HepG2 (cell line): ENCODE measurements around the gene DPP6. TPM values are rescaled to one million over a fixed set of nuclear protein-coding genes. Genes with fewer than 3 reads are reported as not detected.

Source experiments
- ATAC-seq: fragments of 200-7000 bp; cut with Tn5 transposase; 3 replicates; pipeline ENCODE4 v1.9.1; 2020; ENCODE audit warnings: mild to moderate bottlenecking, moderate library complexity
- BruUV-seq: library from RNA; stranded (reverse); fragments of 400-500 nt; replicated peaks from 2 replicates; lab custom pipeline; 2021; lab: Mats Ljungman, UMichigan
- CTCF ChIA-PET: fragments of 300-600 bp; formaldehyde crosslinking; extraction: SDS; loops from one replicate; lab custom pipeline; 2021; ENCODE audit warnings: low total read pairs, inconsistent platforms, low intra/inter-chr PET ratio; lab: Yijun Ruan, JAX
- POLR2A ChIA-PET: fragments of 350-600 bp; sonication (Branson Sonifier 250); formaldehyde crosslinking; loops from one replicate; lab custom pipeline; 2020; ENCODE audit warnings: antibody characterized with exemption, inconsistent platforms; lab: Yijun Ruan, JAX
- DNase-seq: peaks from one replicate; pipeline ENCODE4 v3.0.0-alpha.2; 2015; ENCODE audit warnings: low spot score
- FAIRE-seq: peaks from 3 replicates; lab custom pipeline; 2011; peaks lifted over from hg19 to GRCh38; lab: Jason Lieb, UNC
- H2AFZ ChIP-seq: one replicate; pipeline ENCODE4 v1.6.1; 2011; ENCODE audit warnings: low read length, inconsistent platforms
- H3K27ac ChIP-seq: fragments of 300-600 bp; 3 replicates; pipeline ENCODE4 v1.8.0; 2011; ENCODE audit warnings: mixed run types, mild to moderate bottlenecking, mixed read lengths, low read length, inconsistent platforms; ENCODE audit not compliant: insufficient read depth; ENCODE audit errors: extremely low read length
- H3K27me3 ChIP-seq, 2 experiments: fragments of 200-600 bp in 1 of 2; 2 replicates in 1 of 2; 3 replicates in 1 of 2; pipeline versions ENCODE4 v1.6.0 to v1.8.0; 2011; ENCODE audit warnings: low read length in 2 of 2, mild to moderate bottlenecking in 2 of 2, moderate library complexity in 2 of 2, inconsistent platforms in 1 of 2; ENCODE audit not compliant: insufficient read depth in 2 of 2, control insufficient read depth in 1 of 2
- H3K36me3 ChIP-seq, 2 experiments: fragments of 200-600 bp in 1 of 2; replicated peaks in 1 of 2; 2 replicates in 1 of 2; 3 replicates in 1 of 2; pipeline versions ENCODE4 v1.5.1 to v1.8.0; 2011; ENCODE audit warnings: low read length in 2 of 2, inconsistent platforms in 1 of 2; ENCODE audit not compliant: insufficient read depth in 2 of 2, control insufficient read depth in 1 of 2
- H3K4me1 ChIP-seq: 2 replicates; pipeline ENCODE4 v1.5.1; 2012; ENCODE audit warnings: low read length, inconsistent platforms; ENCODE audit not compliant: insufficient read depth
- H3K4me2 ChIP-seq: 2 replicates; pipeline ENCODE4 v1.6.0; 2011; ENCODE audit warnings: low read depth, low read length, inconsistent platforms
- H3K4me3 ChIP-seq, 3 experiments: fragments of 200-600 bp in 1 of 3; sonication (generic), shearing (Covaris generic) in 1 of 3; replicated peaks in 1 of 3; 2 replicates each; pipeline ENCODE4 v1.5.1; 2011 to 2016; ENCODE audit warnings: low read length in 3 of 3, inconsistent platforms in 2 of 3, low read depth in 2 of 3, mild to moderate bottlenecking in 2 of 3, control low read depth in 1 of 3, mixed read lengths in 1 of 3; ENCODE audit not compliant: insufficient read depth in 1 of 3
- H3K79me2 ChIP-seq: one replicate; pipeline ENCODE4 v1.6.1; 2011; ENCODE audit warnings: low read length, inconsistent platforms; ENCODE audit not compliant: insufficient read depth
- H3K9ac ChIP-seq: 2 replicates; pipeline ENCODE4 v1.6.0; 2011; ENCODE audit warnings: mild to moderate bottlenecking, low read depth, low read length, inconsistent platforms; ENCODE audit not compliant: insufficient read depth
- H3K9me3 ChIP-seq: 2 replicates; pipeline ENCODE4 v1.5.1; 2012; ENCODE audit warnings: mild to moderate bottlenecking, low read length
- H4K20me1 ChIP-seq: 2 replicates; pipeline ENCODE4 v1.6.0; 2011; ENCODE audit warnings: inconsistent platforms, mild to moderate bottlenecking, low read length, moderate library complexity; ENCODE audit not compliant: insufficient read depth
- AFF4 ChIP-seq: sonication (generic); formaldehyde crosslinking; IDR thresholded peaks from 2 replicates; pipeline ENCODE4 v1.4.0; 2020; ENCODE audit warnings: missing genetic modification reagents
- DPF2 ChIP-seq: sonication (generic); formaldehyde crosslinking; IDR thresholded peaks from 2 replicates; pipeline ENCODE4 v1.4.0; 2020; ENCODE audit warnings: mild to moderate bottlenecking, low read depth, missing genetic modification reagents, borderline replicate concordance
- FIP1L1 ChIP-seq: fragments of 200-400 bp; formaldehyde crosslinking; IDR thresholded peaks from 2 replicates; pipeline ENCODE4 v1.6.1; 2018; ENCODE audit warnings: low read depth, mild to moderate bottlenecking, low read length, moderate library complexity, borderline replicate concordance; ENCODE audit not compliant: insufficient read depth
- MIER2 ChIP-seq: IDR thresholded peaks from 2 replicates; pipeline ENCODE4 v1.6.1; 2016; ENCODE audit warnings: missing biosample characterization, missing genetic modification reagents
- PHF8 ChIP-seq: sonication (generic); formaldehyde crosslinking; IDR thresholded peaks from 2 replicates; pipeline ENCODE4 v1.5.0; 2020; ENCODE audit warnings: missing genetic modification reagents
- ZNF20 ChIP-seq: sonication (generic); formaldehyde crosslinking; IDR thresholded peaks from 2 replicates; pipeline ENCODE4 v1.4.0; 2020; ENCODE audit warnings: mild to moderate bottlenecking, moderate library complexity, missing genetic modification reagents
- ZNF207 ChIP-seq: fragments of 450-650 bp; IDR thresholded peaks from 2 replicates; pipeline ENCODE4 v1.6.1; 2016; ENCODE audit warnings: antibody characterized with exemption, borderline replicate concordance
- ZNF674 ChIP-seq: sonication (generic); formaldehyde crosslinking; IDR thresholded peaks from 2 replicates; pipeline ENCODE4 v1.5.0; 2020; ENCODE audit warnings: low read depth, mild to moderate bottlenecking, missing genetic modification reagents
- ZNF704 ChIP-seq: sonication (generic); formaldehyde crosslinking; IDR thresholded peaks from 2 replicates; pipeline ENCODE4 v1.8.1; 2023; ENCODE audit warnings: mild to moderate bottlenecking, inconsistent platforms, moderate library complexity, missing genetic modification reagents, borderline replicate concordance
- WGBS: methylation state at CpG from one replicate; pipeline ENCODE4 v1.1.6; 2017; ENCODE audit warnings: low lambda C conversion rate; 5-methylcytosine and 5-hydroxymethylcytosine counted together
- in situ Hi-C: cut with HindIII; loops from 2 replicates; pipeline ENCODE4 v1.10.0; 2017; ENCODE audit warnings: low pct_unique_long_range_greater_than_20kb; ENCODE audit not compliant: extremely low pct_ligation_motif_present
- intact Hi-C: fragments of 100-400 bp; cut with micrococcal nuclease; formaldehyde crosslinking; loops from one replicate; pipeline ENCODE4 v1.10.0; 2022; ENCODE audit not compliant: unreplicated experiment
- polyA plus RNA-seq, 8 experiments: library from polyadenylated mRNA; depleted of rRNA in 3 of 8; stranded (reverse) in 7 of 8; unstranded in 1 of 8; fragments of >200 nt; fragmentation: Illumina TruSeq in 4 of 8; extraction: Trizol in 4 of 8; gene quantifications; 2 replicates each; pipeline versions ENCODE4 v1.2.1 to v1.2.3, GENCODE V29; 2011 to 2016; ENCODE audit warnings: low read depth in 4 of 8, missing spikeins in 1 of 8, mixed read lengths in 1 of 8; ENCODE audit not compliant: insufficient read depth in 1 of 8
- total RNA-seq, 5 experiments: library from RNA; depleted of rRNA; stranded (reverse); fragments of >200 nt; fragmentation: Illumina TruSeq; extraction: Trizol; gene quantifications; 2 replicates each; pipeline ENCODE4 v1.2.3, GENCODE V29; 2016; ENCODE audit warnings: low read depth in 1 of 5
- TF ChIP-seq, protein P1 (sequence below), 2 experiments: IDR thresholded peaks; 2 replicates each; pipeline ENCODE4 v1.6.1; 2011 to 2012; ENCODE audit warnings: low read length in 2 of 2, borderline replicate concordance in 1 of 2, low read depth in 1 of 2, mild to moderate bottlenecking in 1 of 2, moderate library complexity in 1 of 2
- TF ChIP-seq, protein P2 (sequence below): sonication (generic); formaldehyde crosslinking; IDR thresholded peaks from 2 replicates; pipeline ENCODE4 v1.4.0; 2020; ENCODE audit warnings: missing genetic modification reagents, mild to moderate bottlenecking, borderline replicate concordance

DPP6 gene
- total and polyA plus RNA-seq, 2 of the 13 experiments (the other 11 are each of a cell fraction or from before 2014, with no cell fraction given): not detected

GRCh38 chr7:154259396-154259795, 207.2 kb downstream of the DPP6 start (continued):
- TF ChIP-seq ZNF207: no peak
- no peak for TF ChIP-seq ZNF674 (CRISPR knock-in tag)
- TF ChIP-seq FIP1L1: no peak

DNA sequence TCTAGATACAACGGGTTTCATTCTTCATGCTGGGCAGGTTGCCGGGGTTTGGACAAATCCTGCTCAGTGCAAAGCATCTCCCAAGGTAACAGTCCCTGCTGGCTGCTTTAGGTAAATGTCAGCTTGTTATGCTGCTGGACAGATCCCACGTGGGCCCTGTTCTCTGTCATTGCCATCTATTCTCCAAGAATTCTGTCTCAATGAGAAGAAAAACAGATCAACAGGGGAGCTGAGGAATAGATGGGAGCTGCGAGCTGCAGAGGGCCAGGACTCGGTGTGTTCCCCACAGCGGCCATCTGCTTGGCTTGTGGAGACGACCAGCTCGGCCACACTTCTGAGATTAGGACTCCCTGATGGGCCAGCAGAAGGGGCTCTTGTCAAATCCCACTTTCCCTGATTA, 235.2 kb downstream of the DPP6 start:
- Histone ChIP-seq H3K9me3 (no peaks in the 10 kb centered on the region), H3K27ac (no peak overlapping the region), H3K4me3 (no peak overlapping the region), H4K20me1 (no peaks in the 10 kb centered on the region), H2AFZ (no peak overlapping the region), H3K79me2 (no peaks in the 10 kb centered on the region), H3K9ac (no peak overlapping the region), H3K4me1 (no peaks in the 10 kb centered on the region), H3K27me3 (peaks cover 0 to 2% of the 10 kb centered on the region in 2 experiments; a peak in 2 of 5 replicates), H3K36me3 (no peaks in the 10 kb centered on the region), H3K4me2 (no peak overlapping the region)
- intact Hi-C loops: no loop called here
- ChIA-PET CTCF (no interaction called here), POLR2A (no interaction called here)
- DNase-seq: no peak
- ATAC-seq: peak; percentile 74
- FAIRE-seq: no peak
- WGBS: 3% methylated on average over 8 of the region's 8 CpGs
- BruUV-seq: no TSS peak
- TF ChIP-seq, protein P1, sequence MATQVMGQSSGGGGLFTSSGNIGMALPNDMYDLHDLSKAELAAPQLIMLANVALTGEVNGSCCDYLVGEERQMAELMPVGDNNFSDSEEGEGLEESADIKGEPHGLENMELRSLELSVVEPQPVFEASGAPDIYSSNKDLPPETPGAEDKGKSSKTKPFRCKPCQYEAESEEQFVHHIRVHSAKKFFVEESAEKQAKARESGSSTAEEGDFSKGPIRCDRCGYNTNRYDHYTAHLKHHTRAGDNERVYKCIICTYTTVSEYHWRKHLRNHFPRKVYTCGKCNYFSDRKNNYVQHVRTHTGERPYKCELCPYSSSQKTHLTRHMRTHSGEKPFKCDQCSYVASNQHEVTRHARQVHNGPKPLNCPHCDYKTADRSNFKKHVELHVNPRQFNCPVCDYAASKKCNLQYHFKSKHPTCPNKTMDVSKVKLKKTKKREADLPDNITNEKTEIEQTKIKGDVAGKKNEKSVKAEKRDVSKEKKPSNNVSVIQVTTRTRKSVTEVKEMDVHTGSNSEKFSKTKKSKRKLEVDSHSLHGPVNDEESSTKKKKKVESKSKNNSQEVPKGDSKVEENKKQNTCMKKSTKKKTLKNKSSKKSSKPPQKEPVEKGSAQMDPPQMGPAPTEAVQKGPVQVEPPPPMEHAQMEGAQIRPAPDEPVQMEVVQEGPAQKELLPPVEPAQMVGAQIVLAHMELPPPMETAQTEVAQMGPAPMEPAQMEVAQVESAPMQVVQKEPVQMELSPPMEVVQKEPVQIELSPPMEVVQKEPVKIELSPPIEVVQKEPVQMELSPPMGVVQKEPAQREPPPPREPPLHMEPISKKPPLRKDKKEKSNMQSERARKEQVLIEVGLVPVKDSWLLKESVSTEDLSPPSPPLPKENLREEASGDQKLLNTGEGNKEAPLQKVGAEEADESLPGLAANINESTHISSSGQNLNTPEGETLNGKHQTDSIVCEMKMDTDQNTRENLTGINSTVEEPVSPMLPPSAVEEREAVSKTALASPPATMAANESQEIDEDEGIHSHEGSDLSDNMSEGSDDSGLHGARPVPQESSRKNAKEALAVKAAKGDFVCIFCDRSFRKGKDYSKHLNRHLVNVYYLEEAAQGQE (IDR thresholded peaks at IDR 0.05; ENCODE audit: borderline replicate concordance in 1 of 2, low read depth in 1 of 2, low read length in 2 of 2): peak; percentile 11 to 86
- no peak for TF ChIP-seq ZNF704 (CRISPR knock-in tag)
- no peak for TF ChIP-seq ZNF20 (CRISPR knock-in tag)
- TF ChIP-seq PHF8 (CRISPR knock-in tag): no peak
- TF ChIP-seq AFF4: no peak
- no peak for TF ChIP-seq DPF2 (CRISPR knock-in tag)
- TF ChIP-seq, protein P2, sequence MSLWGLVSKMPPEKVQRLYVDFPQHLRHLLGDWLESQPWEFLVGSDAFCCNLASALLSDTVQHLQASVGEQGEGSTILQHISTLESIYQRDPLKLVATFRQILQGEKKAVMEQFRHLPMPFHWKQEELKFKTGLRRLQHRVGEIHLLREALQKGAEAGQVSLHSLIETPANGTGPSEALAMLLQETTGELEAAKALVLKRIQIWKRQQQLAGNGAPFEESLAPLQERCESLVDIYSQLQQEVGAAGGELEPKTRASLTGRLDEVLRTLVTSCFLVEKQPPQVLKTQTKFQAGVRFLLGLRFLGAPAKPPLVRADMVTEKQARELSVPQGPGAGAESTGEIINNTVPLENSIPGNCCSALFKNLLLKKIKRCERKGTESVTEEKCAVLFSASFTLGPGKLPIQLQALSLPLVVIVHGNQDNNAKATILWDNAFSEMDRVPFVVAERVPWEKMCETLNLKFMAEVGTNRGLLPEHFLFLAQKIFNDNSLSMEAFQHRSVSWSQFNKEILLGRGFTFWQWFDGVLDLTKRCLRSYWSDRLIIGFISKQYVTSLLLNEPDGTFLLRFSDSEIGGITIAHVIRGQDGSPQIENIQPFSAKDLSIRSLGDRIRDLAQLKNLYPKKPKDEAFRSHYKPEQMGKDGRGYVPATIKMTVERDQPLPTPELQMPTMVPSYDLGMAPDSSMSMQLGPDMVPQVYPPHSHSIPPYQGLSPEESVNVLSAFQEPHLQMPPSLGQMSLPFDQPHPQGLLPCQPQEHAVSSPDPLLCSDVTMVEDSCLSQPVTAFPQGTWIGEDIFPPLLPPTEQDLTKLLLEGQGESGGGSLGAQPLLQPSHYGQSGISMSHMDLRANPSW: no peak
- TF ChIP-seq MIER2 (CRISPR knock-in tag): peak; percentile 71
- in situ Hi-C loops: no loop called here
